CD14-positive monocyte (primary cell): ENCODE measurements around the gene MOB3B. TPM values are rescaled to one million over a fixed set of nuclear protein-coding genes. Genes with fewer than 3 reads are reported as not detected.

Source experiments
- DNase-seq, 3 donors: peaks; one replicate each; pipeline ENCODE4 v3.0.0-alpha.2; 2011 to 2022
- H2AFZ ChIP-seq: 2 replicates; pipeline ENCODE4 v1.6.0; 2012; ENCODE audit warnings: mild to moderate bottlenecking, low read depth, low read length, inconsistent platforms; ENCODE audit not compliant: insufficient read depth, poor library complexity, severe bottlenecking
- H3K27ac ChIP-seq, 2 donors: 1 replicate in 1 of 2; 2 replicates in 1 of 2; pipeline ENCODE4 v1.5.1; 2012 to 2013; ENCODE audit warnings: low read length in 2 of 2, control low read depth in 1 of 2, inconsistent platforms in 1 of 2, low read depth in 1 of 2, mild to moderate bottlenecking in 1 of 2
- H3K27me3 ChIP-seq, 2 donors: one replicate each; pipeline versions ENCODE4 v1.6.0 to v1.6.1; 2011 to 2013; ENCODE audit warnings: low read length in 2 of 2; ENCODE audit not compliant: control insufficient read depth in 2 of 2, insufficient read depth in 2 of 2
- H3K36me3 ChIP-seq, 2 donors: replicated peaks in 1 of 2; 1 replicate in 1 of 2; 2 replicates in 1 of 2; pipeline versions ENCODE4 v1.5.1 to v1.6.1; 2012 to 2013; ENCODE audit warnings: low read length in 2 of 2, control low read depth in 1 of 2, inconsistent platforms in 1 of 2, mild to moderate bottlenecking in 1 of 2; ENCODE audit not compliant: insufficient read depth in 2 of 2, control insufficient read depth in 1 of 2
- H3K4me1 ChIP-seq, 2 donors: 1 replicate in 1 of 2; 2 replicates in 1 of 2; pipeline versions ENCODE4 v1.5.1 to v1.6.1; 2012 to 2013; ENCODE audit warnings: low read length in 2 of 2, control low read depth in 1 of 2, inconsistent platforms in 1 of 2, mild to moderate bottlenecking in 1 of 2, moderate library complexity in 1 of 2; ENCODE audit not compliant: insufficient read depth in 2 of 2, control insufficient read depth in 1 of 2
- H3K4me2 ChIP-seq: replicated peaks from 2 replicates; pipeline ENCODE3; 2012; ENCODE audit warnings: low read length, moderate library complexity, mild to moderate bottlenecking; ENCODE audit not compliant: poor library complexity, severe bottlenecking; ENCODE audit errors: extremely low read depth
- H3K4me3 ChIP-seq, 3 experiments: fragments of 200-600 bp in 1 of 3; sonication (generic) in 1 of 3; replicated peaks in 1 of 3; 1 replicate in 2 of 3; 2 replicates in 1 of 3; pipeline ENCODE4 v1.5.1; 2011 to 2013; ENCODE audit warnings: low read length in 3 of 3, mild to moderate bottlenecking in 3 of 3, control low read depth in 2 of 3, low read depth in 2 of 3, inconsistent platforms in 1 of 3, moderate library complexity in 1 of 3
- H3K79me2 ChIP-seq: 2 replicates; pipeline ENCODE4 v1.6.0; 2012; ENCODE audit warnings: mild to moderate bottlenecking, control low read depth, inconsistent platforms, low read length, moderate library complexity; ENCODE audit not compliant: insufficient read depth
- H3K9ac ChIP-seq: 2 replicates; pipeline ENCODE4 v1.6.0; 2017; ENCODE audit warnings: low read length, mild to moderate bottlenecking; ENCODE audit not compliant: insufficient read depth, poor library complexity, severe bottlenecking
- H3K9me3 ChIP-seq, 2 donors: replicated peaks in 1 of 2; 1 replicate in 1 of 2; 2 replicates in 1 of 2; pipeline versions ENCODE4 v1.5.1 to v1.6.1; 2012 to 2013; ENCODE audit warnings: low read length in 2 of 2, control low read depth in 1 of 2; ENCODE audit not compliant: control insufficient read depth in 1 of 2, insufficient read depth in 1 of 2
- H4K20me1 ChIP-seq: 2 replicates; pipeline ENCODE4 v1.6.0; 2012; ENCODE audit warnings: mild to moderate bottlenecking, low read length, control low read depth, moderate library complexity; ENCODE audit not compliant: insufficient read depth
- H3K27ac Mint-ChIP-seq, 7 donors: one replicate each; pipeline ENCODE4 v1.8.0; 2020; ENCODE audit warnings: mild to moderate bottlenecking in 7 of 7, mixed read lengths in 7 of 7, moderate library complexity in 6 of 7, inconsistent platforms in 2 of 7
- H3K27me3 Mint-ChIP-seq, 3 donors: one replicate each; pipeline ENCODE4 v1.8.0; 2021 to 2022; ENCODE audit warnings: low read depth in 3 of 3, mild to moderate bottlenecking in 3 of 3, mixed read lengths in 3 of 3, moderate library complexity in 3 of 3, inconsistent platforms in 1 of 3
- H3K36me3 Mint-ChIP-seq, 2 donors: one replicate each; pipeline ENCODE4 v1.8.0; 2020; ENCODE audit warnings: mixed read lengths in 2 of 2, inconsistent platforms in 1 of 2, mild to moderate bottlenecking in 1 of 2
- H3K4me1 Mint-ChIP-seq: one replicate; pipeline ENCODE4 v1.8.0; 2020; ENCODE audit warnings: mild to moderate bottlenecking, mixed read lengths
- H3K4me3 Mint-ChIP-seq, 2 donors: one replicate each; pipeline ENCODE4 v1.8.0; 2020; ENCODE audit warnings: mild to moderate bottlenecking in 2 of 2, mixed read lengths in 2 of 2, moderate library complexity in 1 of 2
- H3K9me3 Mint-ChIP-seq, 7 donors: one replicate each; pipeline ENCODE4 v1.8.0; 2020 to 2022; ENCODE audit warnings: mixed read lengths in 7 of 7, mild to moderate bottlenecking in 6 of 7, moderate library complexity in 6 of 7, inconsistent platforms in 2 of 7
- CTCF ChIP-seq: fragments of 200-600 bp; IDR thresholded peaks from one replicate; pipeline ENCODE4 v1.8.0; 2022; ENCODE audit warnings: antibody characterized with exemption, mild to moderate bottlenecking
- WGBS: methylation state at CpG from one replicate; pipeline ENCODE4 v1.1.5; 2013; ENCODE audit warnings: missing lambda C conversion rate; ENCODE audit not compliant: insufficient coverage; 5-methylcytosine and 5-hydroxymethylcytosine counted together
- intact Hi-C, 2 donors: fragments of 100-400 bp; cut with micrococcal nuclease; formaldehyde crosslinking; loops; one replicate each; pipeline versions ENCODE4 v1.15.0 to v1.15.1; 2023
- polyA plus RNA-seq, 3 donors: library from polyadenylated mRNA; depleted of rRNA in 1 of 3; unstranded in 2 of 3; stranded (reverse) in 1 of 3; fragments of 300-500 nt in 2 of 3; fragments of >200 nt in 1 of 3; fragmentation: Illumina TruSeq in 2 of 3; gene quantifications; 1 replicate in 2 of 3; 2 replicates in 1 of 3; pipeline ENCODE4 v1.2.3, GENCODE V29; 2012 to 2021

MOB3B gene
- polyA plus RNA-seq, 3 donors, result 1.2 to 2.2 (median 1.4) TPM

GRCh38 chr9:27447031-27447683 lies 82.5 kb downstream of the MOB3B start:
- Histone ChIP-seq H3K9me3 (no peaks in the 10 kb centered on the region), H3K4me2 (no peak overlapping the region), H3K27ac (no peak overlapping the region), H3K36me3 (peaks cover 2 to 27% of the 10 kb centered on the region in 2 donors), H3K4me3 (no peak overlapping the region), H3K79me2 (no peaks in the 10 kb centered on the region), H3K4me1 (no peaks in the 10 kb centered on the region), H4K20me1 (no peaks in the 10 kb centered on the region), H3K9ac (no peak overlapping the region), H2AFZ (no peak overlapping the region), H3K27me3 (no peaks in the 10 kb centered on the region)
- no peak for DNase-seq
- no peak overlapping the region for H3K27ac Mint-ChIP-seq
- no peak overlapping the region for H3K4me3 Mint-ChIP-seq
- H3K9me3 Mint-ChIP-seq, result peaks cover 1 to 6% (median 3%) of the 10 kb centered on the region in 7 donors
- intact Hi-C loops, result no loop called here
- TF ChIP-seq CTCF, result no peak
- WGBS, result 95% methylated on average over 2 of the region's 5 CpGs
- H3K36me3 Mint-ChIP-seq, result peaks cover 18 to 42% of the 10 kb centered on the region in 2 donors
- H3K4me1 Mint-ChIP-seq, result peaks cover 1% of the 10 kb centered on the region
- H3K27me3 Mint-ChIP-seq, result peaks cover 0 to 3% (median 0%) of the 10 kb centered on the region in 3 donors

GRCh38 chr9:27445688-27446087 lies 83.9 kb downstream of the MOB3B start:
- no peak overlapping the region for H2AFZ ChIP-seq
- no peak overlapping the region for H3K4me2 ChIP-seq
- intact Hi-C loops, result no loop called here
- no peaks in the 10 kb centered on the region for H3K4me1 ChIP-seq
- peaks cover 12 to 31% of the 10 kb centered on the region in 2 donors for H3K36me3 Mint-ChIP-seq
- H3K9me3 Mint-ChIP-seq, result peaks cover 0 to 7% (median 3%) of the 10 kb centered on the region in 7 donors
- peaks cover 1% of the 10 kb centered on the region for H3K4me1 Mint-ChIP-seq
- H3K27ac ChIP-seq, result no peak overlapping the region
- H3K27me3 ChIP-seq, result no peaks in the 10 kb centered on the region
- no peaks in the 10 kb centered on the region for H4K20me1 ChIP-seq
- no peak overlapping the region for H3K9ac ChIP-seq
- peaks cover 0 to 3% (median 0%) of the 10 kb centered on the region in 3 donors for H3K27me3 Mint-ChIP-seq
- no peak overlapping the region for H3K4me3 Mint-ChIP-seq
- no peak for TF ChIP-seq CTCF
- no peaks in the 10 kb centered on the region for H3K9me3 ChIP-seq
- H3K79me2 ChIP-seq, result no peaks in the 10 kb centered on the region
- no peak overlapping the region for H3K4me3 ChIP-seq
- H3K27ac Mint-ChIP-seq, result peak overlapping the region in 1 of 7 donors; percentile 55
- WGBS, result 93% methylated on average over 2 of the region's 6 CpGs
- DNase-seq, result no peak
- peaks cover 2 to 20% of the 10 kb centered on the region in 2 donors for H3K36me3 ChIP-seq
